Uterus (tissue), 2 donors: ENCODE measurements around the gene RBP5.

Experiments used
- CTCF ChIP-seq, 4 experiments: fragments of 200-600 bp in 2 of 4; fragments of 450-650 bp in 2 of 4; sonication (generic) in 2 of 4; IDR thresholded peaks; one replicate each; pipeline ENCODE4 v1.5.1; 2016 to 2019; ENCODE audit warnings: antibody characterized with exemption in 4 of 4, mild to moderate bottlenecking in 2 of 4, moderate library complexity in 1 of 4
- POLR2A ChIP-seq, 2 donors: fragments of 450-650 bp; IDR thresholded peaks; one replicate each; pipeline ENCODE4 v1.6.1; 2016; ENCODE audit warnings: antibody characterized with exemption in 2 of 2, mild to moderate bottlenecking in 1 of 2, moderate library complexity in 1 of 2

GRCh38 chr12:7118881-7119280, 9.8 kb downstream of the RBP5 start:
- TF ChIP-seq CTCF (IDR thresholded peaks at IDR 0.05) (no peak), POLR2A (IDR thresholded peaks at IDR 0.05) (no peak)
